Stimulated activated CD4-positive, alpha-beta T cell treated with anti-CD3 and anti-CD28 coated beads, Interleukin-2, amount 100 ng/mL, for 4 hours (primary cell): ENCODE measurements around the gene KDM2B.
"Not testable (repeated sequence)": the region's sequence is repeated elsewhere in the genome, so short reads cannot be mapped to it uniquely, and the experiment has no call there.

Experiments
- DNase-seq: peaks from one replicate; pipeline ENCODE4 v3.0.0-alpha.2; 2020; ENCODE audit warnings: low read depth

The KDM2B gene

GRCh38 chr12:121384891-121385290, 195.9 kb downstream of the KDM2B start:
- DNase-seq = not testable (repeated sequence)

- no peak for DNase-seq
Measured at GRCh38 chr12:121383601-121384021, 197.2 kb downstream of the KDM2B start.

- no peak for DNase-seq
Measured at GRCh38 chr12:121379945-121380344, 200.9 kb downstream of the KDM2B start.
